Activated T-helper 2 cell treated with anti-CD3 and anti-CD28 coated beads, Interferon-gamma antibody, Interleukin-2, Interleukin-4, amounts not matched to agents 10 μg/mL and 5 μg/mL and 100 μg/mL, durations not matched to agents 14 hours and 24 hours and 36 hours (primary cell): ENCODE results near the gene TRIM71. TPM values are rescaled to one million over a fixed set of nuclear protein-coding genes. Genes with fewer than 3 reads are reported as not detected.

Source experiments
- DNase-seq: peaks from one replicate; pipeline ENCODE4 v3.0.0; 2021; ENCODE audit warnings: low spot score
- H3K27ac Mint-ChIP-seq: one replicate; pipeline ENCODE4 v1.8.0; 2021; ENCODE audit warnings: mixed read lengths
- H3K27me3 Mint-ChIP-seq: one replicate; pipeline ENCODE4 v1.8.0; 2021; ENCODE audit warnings: low read depth, mixed read lengths
- H3K36me3 Mint-ChIP-seq: one replicate; pipeline ENCODE4 v1.8.0; 2021; ENCODE audit warnings: low read depth, mixed read lengths
- H3K4me1 Mint-ChIP-seq: one replicate; pipeline ENCODE4 v1.8.0; 2021; ENCODE audit warnings: low read depth, mixed read lengths
- H3K4me3 Mint-ChIP-seq: one replicate; pipeline ENCODE4 v1.8.0; 2021; ENCODE audit warnings: low read depth, mild to moderate bottlenecking, moderate library complexity, mixed read lengths
- H3K9me3 Mint-ChIP-seq: one replicate; pipeline ENCODE4 v1.8.0; 2021; ENCODE audit warnings: mixed read lengths
- intact Hi-C: fragments of 100-400 bp; cut with micrococcal nuclease; formaldehyde crosslinking; loops from one replicate; pipeline ENCODE4 v1.15.1; 2023
- total RNA-seq: library from RNA; stranded (reverse); gene quantifications from 2 replicates; pipeline ENCODE4 v1.2.3, GENCODE V29; 2022

Gene TRIM71
- total RNA-seq, 1 donor from 2014 or later, result 0.05 TPM

DNA sequence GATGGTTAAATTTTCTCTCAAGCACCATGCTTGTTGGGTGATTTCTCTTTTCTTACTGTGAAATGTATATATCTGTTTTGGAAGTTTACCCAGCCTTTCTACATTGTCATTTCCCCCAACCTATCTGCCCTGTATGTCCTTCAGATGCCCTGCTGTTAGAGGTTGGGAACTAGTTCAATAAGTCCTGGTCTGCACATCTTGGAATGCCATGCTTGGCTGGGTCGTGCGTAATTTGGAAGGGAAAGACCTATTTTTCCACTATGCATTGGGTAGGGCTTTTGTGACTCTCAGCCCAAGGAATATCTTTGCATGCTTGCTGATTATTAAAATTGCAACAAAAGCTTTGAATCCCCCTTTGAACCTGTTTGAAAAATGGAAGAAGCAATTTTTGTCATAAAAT is 63.8 kb downstream of the TRIM71 start:
- H3K4me1 Mint-ChIP-seq, result peaks cover 20% of the 10 kb centered on the region
- peaks cover 47% of the 10 kb centered on the region for H3K27me3 Mint-ChIP-seq
- no peak overlapping the region for H3K4me3 Mint-ChIP-seq
- H3K27ac Mint-ChIP-seq, result no peak overlapping the region
- intact Hi-C loops, result no loop called here
- H3K36me3 Mint-ChIP-seq, result no peaks in the 10 kb centered on the region
- H3K9me3 Mint-ChIP-seq, result no peaks in the 10 kb centered on the region
- no peak for DNase-seq

DNA sequence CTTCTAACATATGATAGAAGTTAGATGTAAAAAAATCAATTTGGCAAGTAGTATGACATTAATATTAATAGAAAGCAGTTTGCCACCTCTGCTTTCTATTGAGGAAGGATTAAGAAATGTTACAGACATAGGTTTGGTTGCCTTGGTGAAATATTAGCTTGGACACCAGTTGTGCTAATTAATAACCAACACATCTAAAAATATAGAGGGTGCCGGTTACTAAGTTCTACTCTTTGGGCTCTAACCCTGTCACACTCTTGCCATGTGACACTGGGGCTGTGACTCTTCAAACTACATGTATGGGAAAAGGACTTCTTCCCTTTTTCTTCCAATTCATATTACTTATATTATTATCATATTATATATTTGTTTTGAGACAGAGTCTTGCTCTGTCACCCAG is 64.4 kb downstream of the TRIM71 start:
- peaks cover 20% of the 10 kb centered on the region for H3K4me1 Mint-ChIP-seq
- H3K36me3 Mint-ChIP-seq, result no peaks in the 10 kb centered on the region
- H3K27ac Mint-ChIP-seq, result no peak overlapping the region
- H3K4me3 Mint-ChIP-seq, result no peak overlapping the region
- no peaks in the 10 kb centered on the region for H3K9me3 Mint-ChIP-seq
- intact Hi-C loops, result no loop called here
- peaks cover 45% of the 10 kb centered on the region for H3K27me3 Mint-ChIP-seq
- DNase-seq, result no peak

DNA sequence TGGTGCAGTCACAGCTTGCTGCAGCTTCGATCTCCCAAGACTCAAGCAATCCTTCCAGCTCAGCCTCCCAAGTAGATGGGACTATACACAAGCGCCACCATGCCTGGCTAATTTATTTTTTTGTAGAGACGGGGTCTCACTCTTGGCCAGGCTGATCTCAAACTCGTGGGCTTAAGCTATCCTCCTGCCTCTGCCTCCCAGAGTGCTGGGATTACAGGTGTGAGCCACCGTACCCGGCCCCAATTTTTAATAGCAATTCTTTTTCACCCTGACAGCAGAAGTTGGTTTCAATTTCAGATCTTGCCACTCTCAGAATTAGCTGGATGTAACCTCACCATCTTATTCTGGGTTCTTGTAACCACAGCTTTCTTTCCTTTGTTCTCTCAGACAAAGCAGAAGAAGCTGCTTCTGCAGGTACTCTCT is 64.8 kb downstream of the TRIM71 start:
- intact Hi-C loops, result no loop called here
- H3K27ac Mint-ChIP-seq, result no peak overlapping the region
- DNase-seq, result peak; percentile 9
- no peak overlapping the region for H3K4me3 Mint-ChIP-seq
- H3K4me1 Mint-ChIP-seq, result peaks cover 20% of the 10 kb centered on the region
- H3K9me3 Mint-ChIP-seq, result no peaks in the 10 kb centered on the region
- H3K36me3 Mint-ChIP-seq, result no peaks in the 10 kb centered on the region
- peaks cover 45% of the 10 kb centered on the region for H3K27me3 Mint-ChIP-seq

DNA sequence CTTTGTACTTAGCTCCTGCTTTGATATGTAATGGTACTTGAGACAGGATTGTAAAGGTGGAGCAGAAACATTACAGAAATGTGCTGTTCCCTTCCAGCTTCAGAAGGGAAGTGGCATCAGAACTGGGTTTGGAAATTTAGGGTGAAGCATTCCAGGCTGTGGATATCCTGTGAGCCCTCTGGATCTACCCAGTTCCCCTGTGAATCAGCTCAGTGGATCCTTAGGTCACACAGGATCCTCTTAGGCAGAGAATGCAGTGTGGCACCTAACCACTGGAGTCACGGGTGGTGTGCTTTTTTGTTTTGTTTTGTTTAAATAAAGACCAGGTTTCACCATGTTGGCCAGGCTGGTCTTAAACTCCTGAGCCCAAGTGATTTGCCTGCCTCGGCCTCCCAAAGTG is 66.0 kb downstream of the TRIM71 start:
- no peak for DNase-seq
- Mint-ChIP-seq H3K4me3 (no peak overlapping the region), H3K4me1 (peaks cover 20% of the 10 kb centered on the region), H3K36me3 (no peaks in the 10 kb centered on the region), H3K9me3 (no peaks in the 10 kb centered on the region), H3K27me3 (peaks cover 41% of the 10 kb centered on the region), H3K27ac (no peak overlapping the region)
- intact Hi-C loops, result no loop called here

DNA sequence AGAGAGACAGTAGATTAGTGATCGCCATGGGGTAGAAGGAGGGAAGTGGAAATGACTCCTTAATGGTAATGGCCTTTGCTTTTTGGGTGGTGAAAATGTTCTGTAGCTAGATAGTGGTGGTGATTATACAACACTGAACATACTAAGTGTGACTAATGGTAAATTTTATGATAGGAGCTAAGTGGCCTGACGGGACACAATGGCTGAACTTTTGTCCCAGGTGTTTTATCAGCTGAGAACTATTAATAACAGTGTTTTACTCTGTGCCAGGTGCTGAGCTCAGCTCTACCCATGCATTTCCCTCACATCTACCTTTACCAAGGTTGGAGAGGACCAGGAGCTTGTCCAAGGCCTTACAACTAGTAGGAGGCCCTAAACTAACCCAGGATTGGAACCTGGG is 66.8 kb downstream of the TRIM71 start:
- no peaks in the 10 kb centered on the region for H3K36me3 Mint-ChIP-seq
- intact Hi-C loops, result no loop called here
- peaks cover 36% of the 10 kb centered on the region for H3K27me3 Mint-ChIP-seq
- DNase-seq, result no peak
- no peaks in the 10 kb centered on the region for H3K9me3 Mint-ChIP-seq
- H3K27ac Mint-ChIP-seq, result no peak overlapping the region
- H3K4me3 Mint-ChIP-seq, result no peak overlapping the region
- H3K4me1 Mint-ChIP-seq, result peaks cover 20% of the 10 kb centered on the region

DNA sequence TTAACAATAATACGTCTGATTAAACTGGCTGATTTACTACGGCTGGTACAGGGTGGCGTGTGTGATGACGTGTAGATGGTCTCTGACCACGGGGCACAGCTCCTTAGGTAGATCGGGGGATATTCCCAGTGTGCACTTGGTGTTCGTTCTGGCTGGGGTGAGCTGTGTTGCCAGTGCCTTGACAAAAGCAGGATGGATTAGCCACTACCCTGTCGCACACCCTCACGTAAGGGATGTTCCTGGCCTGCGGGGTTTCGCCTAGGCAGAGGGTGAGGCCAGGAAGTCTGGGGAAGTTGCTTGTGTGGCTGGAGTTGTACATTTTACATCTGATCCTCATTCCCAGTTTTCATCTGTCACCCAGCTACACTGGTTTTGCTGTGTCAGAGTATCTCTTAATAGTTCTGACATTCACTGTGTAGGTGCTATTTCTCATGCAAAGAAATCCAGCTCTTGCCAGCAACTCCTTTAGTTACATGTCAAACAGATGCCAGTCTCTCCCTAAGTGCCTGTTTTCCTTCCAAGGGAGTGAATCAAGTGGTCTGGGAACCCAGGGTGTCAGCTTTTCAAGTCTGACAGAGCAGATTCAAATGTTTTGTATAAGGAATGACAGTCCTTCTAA is 67.6 kb downstream of the TRIM71 start:
- DNase-seq, result no peak
- H3K27ac Mint-ChIP-seq, result no peak overlapping the region
- no peaks in the 10 kb centered on the region for H3K9me3 Mint-ChIP-seq
- no peak overlapping the region for H3K4me3 Mint-ChIP-seq
- intact Hi-C loops, result no loop called here
- H3K36me3 Mint-ChIP-seq, result no peaks in the 10 kb centered on the region
- H3K4me1 Mint-ChIP-seq, result peaks cover 20% of the 10 kb centered on the region
- peaks cover 32% of the 10 kb centered on the region for H3K27me3 Mint-ChIP-seq

DNA sequence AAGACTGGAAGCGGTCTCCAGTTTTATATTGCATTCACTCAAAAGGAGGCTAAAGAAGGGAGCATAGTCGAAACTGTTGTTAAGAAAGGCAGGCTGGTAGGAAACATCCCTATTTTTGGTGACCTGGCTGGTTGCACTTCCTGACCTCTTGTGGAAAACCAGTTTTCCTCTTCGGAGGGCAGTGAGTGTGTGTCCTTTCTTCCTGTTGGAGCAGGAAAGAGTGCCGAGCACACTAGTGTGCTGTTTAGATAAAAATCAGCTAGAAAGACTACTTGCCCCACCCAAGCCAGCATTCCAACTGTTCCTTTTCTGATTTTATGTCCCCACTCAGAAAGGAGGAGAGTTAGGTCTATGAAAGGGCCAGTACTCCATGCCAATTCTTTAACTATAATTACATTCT is 68.5 kb downstream of the TRIM71 start:
- H3K27ac Mint-ChIP-seq, result no peak overlapping the region
- no peak for DNase-seq
- H3K9me3 Mint-ChIP-seq, result no peaks in the 10 kb centered on the region
- peaks cover 27% of the 10 kb centered on the region for H3K27me3 Mint-ChIP-seq
- no peak overlapping the region for H3K4me3 Mint-ChIP-seq
- peaks cover 20% of the 10 kb centered on the region for H3K4me1 Mint-ChIP-seq
- no peaks in the 10 kb centered on the region for H3K36me3 Mint-ChIP-seq
- intact Hi-C loops, result no loop called here

DNA sequence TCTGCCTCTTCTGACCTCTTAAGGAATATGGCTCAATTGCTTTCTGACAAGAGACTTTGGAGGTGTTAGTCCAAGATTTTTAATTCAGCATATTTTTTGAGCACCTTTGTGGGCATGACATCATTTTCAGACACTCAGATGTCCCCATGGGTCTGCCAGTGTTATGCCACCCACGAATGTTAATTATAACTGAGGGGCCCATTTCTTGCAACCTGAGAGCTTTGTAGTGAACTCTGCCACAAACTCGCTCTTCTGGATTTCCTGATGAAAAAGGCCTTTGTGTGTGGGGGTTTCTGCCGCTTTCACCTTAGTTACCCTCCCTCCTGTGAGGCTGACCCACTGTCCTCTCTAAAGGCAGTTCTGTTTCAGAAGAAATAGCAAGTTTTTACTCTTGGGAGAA is 69.1 kb downstream of the TRIM71 start:
- Mint-ChIP-seq H3K4me3 (no peak overlapping the region), H3K9me3 (no peaks in the 10 kb centered on the region), H3K4me1 (peaks cover 17% of the 10 kb centered on the region), H3K27me3 (peaks cover 23% of the 10 kb centered on the region), H3K36me3 (no peaks in the 10 kb centered on the region), H3K27ac (no peak overlapping the region)
- DNase-seq, result no peak
- intact Hi-C loops, result no loop called here

DNA sequence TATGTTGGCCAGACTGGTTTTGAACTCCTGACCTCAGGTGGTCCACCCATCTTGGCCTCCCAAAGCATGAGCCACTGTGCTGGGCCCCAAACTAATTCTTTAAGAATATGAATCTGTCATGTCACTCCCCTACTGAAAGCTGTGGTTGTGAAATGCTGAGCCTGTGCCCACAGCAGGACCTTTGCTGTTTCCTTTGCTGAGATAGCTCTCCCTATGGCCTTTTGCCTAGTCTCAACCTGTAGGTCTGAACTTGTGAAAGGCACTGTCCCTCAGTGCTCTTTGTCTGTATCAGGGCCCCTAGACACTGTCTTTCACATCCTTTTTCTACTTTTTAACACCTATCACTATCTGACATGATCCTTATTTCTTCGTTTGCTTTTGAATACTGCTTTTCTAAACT is 70.9 kb downstream of the TRIM71 start:
- intact Hi-C loops, result no loop called here
- Mint-ChIP-seq H3K27me3 (peaks cover 29% of the 10 kb centered on the region), H3K36me3 (no peaks in the 10 kb centered on the region), H3K4me1 (peaks cover 4% of the 10 kb centered on the region), H3K4me3 (no peak overlapping the region), H3K27ac (no peak overlapping the region), H3K9me3 (no peaks in the 10 kb centered on the region)
- no peak for DNase-seq

DNA sequence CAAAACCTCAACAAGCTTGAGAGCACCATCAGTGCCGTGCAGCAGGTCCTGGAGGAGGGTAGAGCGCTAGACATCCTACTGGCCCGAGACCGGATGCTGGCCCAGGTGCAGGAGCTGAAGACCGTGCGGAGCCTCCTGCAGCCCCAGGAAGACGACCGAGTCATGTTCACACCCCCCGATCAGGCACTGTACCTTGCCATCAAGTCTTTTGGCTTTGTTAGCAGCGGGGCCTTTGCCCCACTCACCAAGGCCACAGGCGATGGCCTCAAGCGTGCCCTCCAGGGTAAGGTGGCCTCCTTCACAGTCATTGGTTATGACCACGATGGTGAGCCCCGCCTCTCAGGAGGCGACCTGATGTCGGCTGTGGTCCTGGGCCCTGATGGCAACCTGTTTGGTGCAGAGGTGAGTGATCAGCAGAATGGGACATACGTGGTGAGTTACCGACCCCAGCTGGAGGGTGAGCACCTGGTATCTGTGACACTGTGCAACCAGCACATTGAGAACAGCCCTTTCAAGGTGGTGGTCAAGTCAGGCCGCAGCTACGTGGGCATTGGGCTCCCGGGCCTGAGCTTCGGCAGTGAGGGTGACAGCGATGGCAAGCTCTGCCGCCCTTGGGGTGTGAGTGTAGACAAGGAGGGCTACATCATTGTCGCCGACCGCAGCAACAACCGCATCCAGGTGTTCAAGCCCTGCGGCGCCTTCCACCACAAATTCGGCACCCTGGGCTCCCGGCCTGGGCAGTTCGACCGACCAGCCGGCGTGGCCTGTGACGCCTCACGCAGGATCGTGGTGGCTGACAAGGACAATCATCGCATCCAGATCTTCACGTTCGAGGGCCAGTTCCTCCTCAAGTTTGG is 72.9 kb downstream of the TRIM71 start:
- Mint-ChIP-seq H3K9me3 (no peaks in the 10 kb centered on the region), H3K36me3 (no peaks in the 10 kb centered on the region), H3K4me1 (no peaks in the 10 kb centered on the region), H3K27ac (no peak overlapping the region), H3K4me3 (no peak overlapping the region), H3K27me3 (peaks cover 47% of the 10 kb centered on the region)
- DNase-seq, result no peak
- intact Hi-C loops, result no loop called here

DNA sequence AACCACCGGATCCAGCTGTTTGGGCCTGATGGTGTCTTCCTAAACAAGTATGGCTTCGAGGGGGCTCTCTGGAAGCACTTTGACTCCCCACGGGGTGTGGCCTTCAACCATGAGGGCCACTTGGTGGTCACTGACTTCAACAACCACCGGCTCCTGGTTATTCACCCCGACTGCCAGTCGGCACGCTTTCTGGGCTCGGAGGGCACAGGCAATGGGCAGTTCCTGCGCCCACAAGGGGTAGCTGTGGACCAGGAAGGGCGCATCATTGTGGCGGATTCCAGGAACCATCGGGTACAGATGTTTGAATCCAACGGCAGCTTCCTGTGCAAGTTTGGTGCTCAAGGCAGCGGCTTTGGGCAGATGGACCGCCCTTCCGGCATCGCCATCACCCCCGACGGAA is 73.6 kb downstream of the TRIM71 start:
- H3K9me3 Mint-ChIP-seq, result no peaks in the 10 kb centered on the region
- no peak overlapping the region for H3K27ac Mint-ChIP-seq
- H3K4me3 Mint-ChIP-seq, result no peak overlapping the region
- intact Hi-C loops, result no loop called here
- no peaks in the 10 kb centered on the region for H3K36me3 Mint-ChIP-seq
- H3K27me3 Mint-ChIP-seq, result peaks cover 48% of the 10 kb centered on the region
- no peak for DNase-seq
- H3K4me1 Mint-ChIP-seq, result no peaks in the 10 kb centered on the region

DNA sequence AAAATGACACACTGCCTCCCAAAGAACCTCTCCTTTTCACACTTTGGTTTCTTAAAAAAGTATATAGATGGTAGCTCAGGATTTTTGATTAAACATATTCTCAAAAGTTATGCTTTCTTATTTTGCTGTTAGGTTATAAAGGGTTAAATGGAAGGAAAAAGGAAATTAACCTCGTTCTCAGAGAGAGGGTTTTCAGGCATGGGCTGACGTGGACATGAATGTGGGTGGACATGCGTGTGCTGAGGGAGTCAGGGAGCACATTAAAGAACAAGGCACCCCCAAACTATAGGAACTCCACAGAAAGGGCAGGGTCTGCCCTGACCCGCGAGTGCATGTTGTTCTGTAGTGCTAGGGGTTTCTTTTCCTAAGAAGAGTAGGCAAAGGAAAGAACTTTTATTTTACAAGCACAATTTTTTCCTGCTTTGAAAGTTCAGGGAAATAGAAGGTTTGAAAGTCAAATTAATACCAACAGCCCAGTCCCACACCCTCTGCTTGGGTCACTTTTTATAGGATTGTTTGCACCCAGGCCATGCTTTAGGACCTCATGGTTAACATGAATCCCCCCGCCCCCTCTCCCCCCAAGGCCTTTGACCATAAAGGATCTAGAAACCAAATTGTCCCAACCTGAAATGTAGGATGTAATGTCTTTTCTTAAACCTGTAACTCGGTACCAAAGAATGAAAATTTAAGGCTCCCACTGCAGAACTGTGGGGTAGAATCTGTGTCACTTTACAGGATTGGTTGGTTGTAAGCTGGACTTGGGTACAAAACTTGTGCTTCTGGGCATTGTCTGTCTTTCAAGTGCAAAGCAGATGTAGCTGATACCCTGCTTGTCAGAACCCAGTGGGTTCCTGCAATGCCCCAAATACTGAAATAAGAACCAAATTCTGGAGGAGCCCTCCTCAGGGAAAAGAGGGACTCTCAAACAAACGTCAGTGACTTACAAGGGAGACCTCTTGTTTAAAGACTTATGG is 75.1 kb downstream of the TRIM71 start:
- no peak overlapping the region for H3K4me3 Mint-ChIP-seq

More for the DNA sequence above, 75.1 kb downstream of the TRIM71 start:
- Mint-ChIP-seq H3K27ac (no peak overlapping the region), H3K9me3 (no peaks in the 10 kb centered on the region), H3K36me3 (no peaks in the 10 kb centered on the region), H3K27me3 (peaks cover 48% of the 10 kb centered on the region), H3K4me1 (no peaks in the 10 kb centered on the region)
- no peak for DNase-seq
- intact Hi-C loops, result no loop called here
